ENCODE results near the gene TP53AIP1. TPM values are rescaled to one million over a fixed set of nuclear protein-coding genes. Genes with fewer than 3 reads are reported as not detected.

The TP53AIP1 gene
- total and polyA plus RNA-seq, 9 of the 15 experiments (the other 6 are each of a cell fraction or from before 2014, with no cell fraction given), result not detected

- TF ChIP-seq NR2C1 (IDR thresholded peaks at IDR 0.05), result no peak
- TF ChIP-seq NR2C1 (tag; IDR thresholded peaks at IDR 0.05), result no peak
- TF ChIP-seq, protein P1, sequence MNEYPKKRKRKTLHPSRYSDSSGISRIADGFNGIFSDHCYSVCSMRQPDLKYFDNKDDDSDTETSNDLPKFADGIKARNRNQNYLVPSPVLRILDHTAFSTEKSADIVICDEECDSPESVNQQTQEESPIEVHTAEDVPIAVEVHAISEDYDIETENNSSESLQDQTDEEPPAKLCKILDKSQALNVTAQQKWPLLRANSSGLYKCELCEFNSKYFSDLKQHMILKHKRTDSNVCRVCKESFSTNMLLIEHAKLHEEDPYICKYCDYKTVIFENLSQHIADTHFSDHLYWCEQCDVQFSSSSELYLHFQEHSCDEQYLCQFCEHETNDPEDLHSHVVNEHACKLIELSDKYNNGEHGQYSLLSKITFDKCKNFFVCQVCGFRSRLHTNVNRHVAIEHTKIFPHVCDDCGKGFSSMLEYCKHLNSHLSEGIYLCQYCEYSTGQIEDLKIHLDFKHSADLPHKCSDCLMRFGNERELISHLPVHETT (CRISPR knock-in tag; conservative IDR thresholded peaks at IDR 0.05 in 1 of 2, IDR thresholded peaks at IDR 0.05 in 1 of 2), result no peak
Measured at GRCh38 chr11:128964463-128964930, 21.8 kb upstream of the TP53AIP1 start (continued).

- Histone ChIP-seq H3K79me2 (ENCODE audit: control insufficient read depth, insufficient read depth, low read length) (no peaks in the 10 kb centered on the region), H3K27me3 (ENCODE audit: control insufficient read depth in 2 of 2, insufficient read depth in 2 of 2, low read length in 2 of 2) (no peaks in the 10 kb centered on the region), H4K20me1 (replicated peaks; ENCODE audit: control insufficient read depth, insufficient read depth, low read length) (no peaks in the 10 kb centered on the region), H3K4me1 (replicated peaks in 1 of 2; ENCODE audit: control insufficient read depth in 2 of 2, insufficient read depth in 2 of 2, low read length in 2 of 2) (no peaks in the 10 kb centered on the region), H3K36me3 (ENCODE audit: control insufficient read depth, insufficient read depth, low read length) (no peaks in the 10 kb centered on the region), H2AFZ (ENCODE audit: low read depth, low read length) (no peak overlapping the region), H3K9me3 (replicated peaks; ENCODE audit: control insufficient read depth, insufficient read depth, low read depth, low read length) (no peaks in the 10 kb centered on the region), H3K9ac (ENCODE audit: insufficient read depth in 1 of 2, low read depth in 2 of 2, low read length in 2 of 2) (no peak overlapping the region), H3K9me1 (ENCODE audit: control insufficient read depth, insufficient read depth, low read length) (no peaks in the 10 kb centered on the region), H3K4me3 (no peak overlapping the region), H3K27ac (ENCODE audit: extremely low read depth, low read depth, low read length) (no peak overlapping the region), H3K4me2 (ENCODE audit: insufficient read depth, low read length) (no peak overlapping the region)
- WGBS (ENCODE audit: insufficient coverage, low coverage, missing lambda C conversion rate), result 0% methylated on average over 3 of the region's 3 CpGs
- no peak for TF ChIP-seq CSDE1 (IDR thresholded peaks at IDR 0.05)
- TF ChIP-seq, protein P2, sequence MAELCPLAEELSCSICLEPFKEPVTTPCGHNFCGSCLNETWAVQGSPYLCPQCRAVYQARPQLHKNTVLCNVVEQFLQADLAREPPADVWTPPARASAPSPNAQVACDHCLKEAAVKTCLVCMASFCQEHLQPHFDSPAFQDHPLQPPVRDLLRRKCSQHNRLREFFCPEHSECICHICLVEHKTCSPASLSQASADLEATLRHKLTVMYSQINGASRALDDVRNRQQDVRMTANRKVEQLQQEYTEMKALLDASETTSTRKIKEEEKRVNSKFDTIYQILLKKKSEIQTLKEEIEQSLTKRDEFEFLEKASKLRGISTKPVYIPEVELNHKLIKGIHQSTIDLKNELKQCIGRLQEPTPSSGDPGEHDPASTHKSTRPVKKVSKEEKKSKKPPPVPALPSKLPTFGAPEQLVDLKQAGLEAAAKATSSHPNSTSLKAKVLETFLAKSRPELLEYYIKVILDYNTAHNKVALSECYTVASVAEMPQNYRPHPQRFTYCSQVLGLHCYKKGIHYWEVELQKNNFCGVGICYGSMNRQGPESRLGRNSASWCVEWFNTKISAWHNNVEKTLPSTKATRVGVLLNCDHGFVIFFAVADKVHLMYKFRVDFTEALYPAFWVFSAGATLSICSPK (IDR thresholded peaks at IDR 0.05; ENCODE audit: borderline replicate concordance), result no peak
- TF ChIP-seq ETV6 (IDR thresholded peaks at IDR 0.05; ENCODE audit: borderline replicate concordance in 1 of 2, low read depth in 2 of 2, low read length in 1 of 2), result no peak
- TF ChIP-seq ETV6 (CRISPR knock-in tag; IDR thresholded peaks at IDR 0.05; ENCODE audit: borderline replicate concordance), result no peak
- TF ChIP-seq TEAD2 (tag; IDR thresholded peaks at IDR 0.05), result no peak
- no peak for TF ChIP-seq NCOA1 (IDR thresholded peaks at IDR 0.05; ENCODE audit: low read depth)
- no peak for TF ChIP-seq POLR2A (conservative IDR thresholded peaks at IDR 0.05)
- TF ChIP-seq ZKSCAN3 (CRISPR knock-in tag; IDR thresholded peaks at IDR 0.05), result no peak
- intact Hi-C loops (cut with micrococcal nuclease), result no loop called here
- FAIRE-seq, result no peak
- no peak for ATAC-seq
- BruUV-seq (replicated peaks), result no TSS peak
- in situ Hi-C loops (cut with MboI), result no loop called here
- CTCF ChIA-PET (ENCODE audit: low intra/inter-chr PET ratio), result no interaction called here
- no peak for DNase-seq (ENCODE audit: extremely low read depth in 1 of 4, low spot score in 3 of 4)
- POLR2A ChIA-PET, result interaction anchor here (0.8 kb wide), 1 partner anchor 694 kb away, joined by 4 read pairs; no protein-coding TSS in a partner anchor
Measured at GRCh38 chr11:128963744-128964325, 21.2 kb upstream of the TP53AIP1 start.

Measured in K562 (cell line).